DMS53 treated with DMSO at 0.1 percent for 48 hours (cell line): Measurements from ENCODE around the gene PLCB4.

ENCODE experiments used
- DNase-seq: peaks from one replicate; lab custom pipeline; 2025; ENCODE audit not compliant: unreplicated experiment; lab: John Stamatoyannopoulos, UW

PLCB4 gene

DNA sequence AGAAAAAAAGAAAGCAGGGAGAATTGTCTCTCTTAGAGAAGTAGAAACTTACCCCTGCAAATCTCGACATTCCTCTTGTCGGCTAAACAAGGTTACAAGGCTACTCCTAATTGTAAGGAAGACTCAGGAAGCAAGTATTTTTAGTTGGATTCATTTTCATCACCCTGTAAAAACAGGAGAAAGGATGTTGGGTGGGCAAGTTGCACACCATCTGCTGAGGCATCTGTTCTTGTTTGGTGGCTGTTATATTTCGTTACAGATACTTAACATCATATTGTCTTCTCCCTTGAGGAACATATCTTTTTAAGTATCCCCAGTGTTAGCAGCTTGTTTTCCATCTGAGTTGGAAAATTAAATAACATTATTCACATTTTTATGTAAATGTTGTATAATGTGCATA is 187.5 kb downstream of the PLCB4 start:
- DNase-seq = no peak

DNA sequence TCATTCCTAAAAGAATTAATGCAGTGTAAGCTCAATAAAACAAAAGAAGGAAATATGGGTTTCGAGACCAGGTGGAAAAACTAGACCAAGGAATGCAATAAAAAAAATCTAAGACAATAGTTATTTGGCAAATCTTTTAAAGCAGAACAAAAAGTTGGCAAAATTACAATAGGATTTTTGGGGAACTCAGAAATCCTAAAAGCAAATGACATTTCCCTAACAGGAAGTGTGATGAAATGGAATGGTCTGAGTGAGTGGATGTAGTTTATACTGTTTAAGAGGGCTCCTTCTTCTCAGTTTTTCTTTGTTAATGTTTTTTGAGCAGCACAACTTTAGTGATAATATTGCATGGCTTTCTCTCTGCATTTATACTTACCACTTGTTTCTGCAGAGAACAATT is 190.0 kb downstream of the PLCB4 start:
- DNase-seq = no peak

DNA sequence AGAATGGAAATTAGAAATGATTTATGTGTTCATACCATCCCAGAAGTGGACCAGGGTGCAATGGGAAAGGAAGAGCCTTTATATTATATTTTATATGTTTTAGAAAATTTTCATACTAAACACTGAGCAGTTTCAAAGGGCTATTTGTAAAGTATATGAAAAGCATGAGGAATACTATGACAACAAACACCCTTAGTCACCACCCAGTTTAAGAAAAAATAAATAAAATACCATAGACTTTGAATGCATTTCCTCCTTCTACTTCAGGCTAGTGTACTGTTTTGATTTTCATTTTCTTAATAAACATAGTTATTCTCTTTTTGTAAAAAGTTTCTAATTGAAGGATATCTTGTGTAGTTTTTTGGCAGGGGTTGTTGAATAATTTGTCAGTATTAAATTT is 191.1 kb downstream of the PLCB4 start:
- DNase-seq = no peak

DNA sequence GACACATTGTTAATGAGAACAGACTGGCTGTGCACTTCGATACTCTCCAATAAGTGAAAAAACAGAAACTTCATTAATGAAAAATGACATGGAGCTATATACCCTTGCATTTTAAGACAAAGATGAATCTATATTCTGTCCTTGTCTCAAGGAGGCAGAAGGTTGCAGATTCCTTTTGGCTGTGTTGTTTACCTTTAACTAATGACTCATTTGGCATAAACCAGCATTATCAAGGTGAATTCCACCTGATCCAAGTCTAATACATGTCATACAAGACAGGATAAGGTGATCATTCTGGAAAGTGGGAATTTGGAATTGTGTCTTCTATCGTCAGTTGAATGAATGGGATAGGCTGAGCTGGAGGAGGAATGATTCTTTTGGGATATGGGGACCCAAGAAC is 192.9 kb downstream of the PLCB4 start:
- no peak for DNase-seq

DNA sequence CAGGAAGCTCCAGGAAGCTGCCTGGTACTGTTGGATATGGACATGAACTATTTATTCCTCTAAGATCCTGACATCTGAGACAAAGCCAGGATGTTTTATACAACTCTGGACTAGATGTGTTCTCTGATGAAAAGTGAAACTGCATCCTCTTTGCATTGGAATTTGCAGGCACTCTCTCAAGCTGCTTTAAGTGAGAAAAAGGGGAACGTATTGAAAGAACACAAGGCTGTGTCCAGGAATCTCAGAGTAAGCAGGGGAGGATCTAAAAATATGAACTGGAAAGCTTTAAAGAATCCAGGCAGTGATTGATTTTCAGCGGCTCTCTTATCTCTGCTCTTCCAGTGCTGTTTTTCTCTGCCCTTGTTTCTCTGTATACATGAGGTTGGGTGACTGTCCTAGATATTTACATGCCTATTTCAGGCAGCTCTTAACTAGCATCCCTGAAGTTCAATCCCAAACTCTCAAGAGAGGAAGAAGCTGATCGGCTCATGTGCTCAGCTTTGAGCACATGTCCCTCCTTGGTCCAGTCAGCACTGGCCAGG is 193.8 kb downstream of the PLCB4 start:
- DNase-seq = no peak

- no peak for DNase-seq
Measured at GRCh38 chr20:9269280-9269971, 200.5 kb downstream of the PLCB4 start.

DNA sequence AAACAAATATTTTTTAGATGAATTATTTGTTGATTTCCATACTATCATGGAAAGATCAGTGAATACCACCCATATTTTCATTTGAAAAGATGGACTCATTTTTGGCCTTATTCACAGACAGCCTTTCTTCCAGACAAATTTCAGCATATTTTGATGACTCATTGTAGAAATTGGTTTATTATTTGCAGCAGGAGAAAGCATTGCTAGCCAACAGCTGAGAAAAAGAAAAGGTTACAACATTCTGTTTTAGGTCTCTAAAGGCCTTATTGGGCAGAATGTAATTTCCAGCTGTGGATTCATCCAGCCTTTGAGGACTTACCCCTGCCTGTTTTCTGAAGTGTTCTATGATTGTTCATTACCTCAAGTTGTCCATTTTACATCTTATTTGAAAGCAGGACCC is 201.9 kb downstream of the PLCB4 start:
- no peak for DNase-seq

DNA sequence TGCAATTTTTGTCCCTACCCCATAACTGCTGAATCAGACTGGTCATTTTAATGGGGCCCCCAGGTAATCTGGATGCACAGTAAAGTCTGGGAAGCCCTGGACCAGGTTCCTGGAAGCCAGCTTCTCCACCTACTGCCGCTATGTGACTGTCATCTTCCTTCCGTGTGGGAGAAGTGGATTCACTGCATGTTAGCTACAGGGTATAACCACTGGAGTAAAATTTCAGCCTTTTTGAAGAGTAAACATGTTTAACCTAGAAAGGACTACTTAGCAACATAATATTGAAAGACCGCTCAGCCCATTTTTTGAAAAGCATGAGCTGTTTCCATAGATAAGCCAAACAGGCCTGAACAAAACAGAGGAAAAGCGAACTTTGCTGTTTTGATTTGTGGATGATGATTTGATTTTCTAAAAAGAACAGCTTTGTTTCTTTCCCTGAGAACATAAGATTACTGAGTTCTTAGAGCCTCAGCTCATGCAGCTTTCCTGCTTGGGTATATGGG is 208.1 kb downstream of the PLCB4 start:
- DNase-seq = no peak

- DNase-seq = no peak
Measured at GRCh38 chr20:9279918-9280401, 211.1 kb downstream of the PLCB4 start.

DNA sequence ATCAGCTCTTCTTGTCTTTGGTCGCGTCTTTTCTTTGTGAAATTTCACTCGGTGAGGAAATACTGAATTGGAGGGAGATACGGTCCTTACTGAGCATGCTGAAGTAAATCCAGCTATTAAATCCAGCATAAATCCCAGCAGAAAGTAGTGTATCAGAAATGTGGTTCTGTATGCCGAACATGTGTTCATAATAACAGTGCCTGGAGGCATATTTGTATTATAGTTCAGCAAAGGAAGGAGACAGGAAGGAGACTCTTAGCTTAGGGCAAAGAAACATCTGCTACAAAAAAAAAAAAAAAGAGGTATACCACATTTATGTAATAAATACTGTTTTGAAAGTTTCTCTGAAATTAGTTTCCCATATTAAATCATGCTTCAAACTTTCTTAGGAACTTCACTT is 211.8 kb downstream of the PLCB4 start:
- DNase-seq = no peak

DNA sequence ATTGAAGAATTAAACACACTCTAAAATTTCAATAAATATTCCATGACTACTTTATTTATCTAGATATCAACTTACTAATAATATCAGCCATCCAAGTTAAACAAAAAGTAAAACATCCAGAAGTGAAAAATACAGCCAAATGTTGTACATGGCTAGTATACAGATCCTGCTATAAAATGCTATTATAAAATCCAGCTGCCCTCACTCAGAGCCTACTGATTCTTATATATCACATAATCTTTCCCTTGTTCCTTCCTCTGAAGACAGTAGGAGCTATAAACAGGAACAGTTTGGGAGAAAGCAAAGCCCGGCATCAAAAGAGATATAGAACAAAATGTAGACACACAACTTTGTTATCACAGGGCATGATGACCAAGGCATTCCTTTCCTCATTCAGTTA is 212.9 kb downstream of the PLCB4 start:
- no peak for DNase-seq

DNA sequence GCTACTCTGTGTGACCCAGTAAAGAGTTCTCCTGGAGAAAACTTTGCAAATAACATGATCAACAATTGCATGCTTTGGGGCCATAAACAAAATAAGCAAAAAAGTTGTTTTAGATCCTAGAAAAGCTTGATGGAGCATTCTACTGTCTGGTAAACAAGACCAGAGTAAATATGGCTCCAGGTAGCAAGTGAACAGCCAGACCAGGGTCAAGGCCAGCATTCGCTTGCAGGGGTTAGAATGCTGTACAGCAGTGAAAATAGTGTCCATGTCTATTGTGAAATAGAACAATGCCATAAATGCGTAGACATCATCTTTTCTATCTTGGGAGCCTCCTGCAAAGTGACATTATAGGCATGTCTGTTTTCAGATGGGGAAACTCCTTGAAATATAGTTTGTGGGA is 216.7 kb downstream of the PLCB4 start:
- DNase-seq = no peak

GRCh38 chr20:9286501-9287461 is 217.9 kb downstream of the PLCB4 start:
- no peak for DNase-seq

GRCh38 chr20:9287826-9288225 is 218.9 kb downstream of the PLCB4 start:
- no peak for DNase-seq

DNA sequence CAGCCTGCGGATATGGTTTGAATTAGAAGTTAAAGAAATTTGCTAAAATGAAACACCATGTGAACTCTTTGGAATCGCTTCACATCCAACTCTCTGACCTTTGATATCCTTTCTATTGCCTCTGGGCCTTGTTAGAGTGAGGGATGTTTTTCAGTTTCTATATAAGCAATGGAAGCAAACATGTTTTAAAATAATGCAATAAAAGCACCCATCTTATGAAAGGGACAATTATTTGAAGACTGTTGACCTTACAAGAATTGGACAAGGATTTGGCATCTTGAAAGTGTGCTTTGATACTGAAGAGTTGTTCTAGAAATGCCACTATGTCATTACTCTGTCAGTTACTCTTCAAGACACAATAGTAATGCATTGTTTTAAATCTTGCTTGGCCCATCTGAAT is 221.4 kb downstream of the PLCB4 start:
- DNase-seq = no peak

DNA sequence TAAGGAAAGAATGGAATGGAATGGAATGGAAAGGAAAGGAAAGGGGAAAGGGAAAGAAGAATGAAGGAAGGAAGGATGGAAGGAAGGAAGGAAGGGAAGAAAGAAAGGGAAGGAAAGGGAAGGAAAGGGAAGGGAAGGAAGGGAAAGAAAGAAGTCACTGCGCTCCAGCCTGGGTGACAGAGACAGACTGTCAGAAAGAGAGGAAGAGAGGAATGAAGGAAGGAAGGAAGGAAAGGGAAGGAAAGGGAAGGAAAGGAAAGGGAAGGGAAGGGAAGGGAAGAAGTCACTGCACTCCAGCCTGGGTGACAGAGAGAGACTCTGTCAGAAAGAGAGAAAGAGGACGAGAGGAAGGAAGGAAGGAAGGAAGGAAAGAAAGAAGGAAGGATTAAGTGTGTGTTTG is 224.3 kb downstream of the PLCB4 start:
- no peak for DNase-seq

DNA sequence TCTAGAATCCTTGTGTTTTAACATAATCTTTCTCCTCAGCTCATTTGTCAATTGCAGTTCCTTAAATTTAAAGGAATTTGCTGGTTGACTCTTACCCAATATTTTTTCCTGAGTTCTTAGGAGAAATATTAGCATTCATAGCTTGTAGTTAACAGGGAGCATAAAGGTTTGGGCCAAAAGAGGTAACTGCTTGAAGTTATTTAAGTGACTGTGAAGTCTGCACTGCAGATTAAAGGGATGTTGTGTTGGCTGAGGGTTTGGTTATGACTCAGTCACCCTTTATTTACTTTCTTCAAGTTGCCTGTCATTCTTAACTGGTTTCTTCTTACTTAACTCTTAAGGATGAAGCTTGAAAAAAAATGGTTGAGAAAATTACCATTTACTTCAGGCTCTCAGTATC is 225.2 kb downstream of the PLCB4 start:
- DNase-seq = no peak

DNA sequence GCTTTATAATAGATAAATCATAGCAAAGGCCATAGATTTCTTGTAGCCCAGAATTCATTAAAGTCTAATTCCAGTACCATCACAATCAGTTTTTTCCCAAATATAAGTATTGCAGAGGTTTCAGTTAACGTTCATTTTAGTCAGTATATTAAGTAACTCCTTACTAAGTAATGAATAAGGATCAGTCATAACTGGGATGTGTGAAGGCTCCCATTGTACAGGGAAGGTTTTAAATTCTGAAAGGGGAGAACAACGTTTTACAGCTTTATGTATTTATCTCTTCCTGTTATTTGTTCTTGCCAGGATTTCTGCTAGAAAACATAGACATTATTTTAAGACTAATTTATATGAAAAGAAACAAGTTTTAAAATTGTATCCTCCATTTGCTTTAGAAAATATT is 230.0 kb downstream of the PLCB4 start:
- DNase-seq = no peak

GRCh38 chr20:9300080-9300479 is 231.2 kb downstream of the PLCB4 start:
- DNase-seq = no peak

DNA sequence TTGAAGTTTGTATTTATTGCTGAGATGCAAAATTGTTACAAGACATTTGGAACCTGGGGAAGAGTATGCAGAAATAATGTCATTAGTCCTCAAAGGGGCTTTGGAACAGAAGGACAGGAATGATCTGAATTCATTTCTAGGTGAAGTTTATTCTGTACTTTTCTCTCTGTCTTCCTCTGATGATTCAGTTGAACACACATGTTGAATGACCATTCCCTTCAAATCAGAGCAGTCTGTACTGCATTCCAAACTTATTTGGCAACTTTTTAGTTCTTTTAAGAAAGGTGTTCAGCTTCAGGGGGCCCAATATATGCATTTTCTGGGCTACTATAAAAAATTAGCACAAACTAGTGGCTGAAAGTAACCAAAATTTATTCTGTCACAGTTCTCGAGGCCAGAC is 231.6 kb downstream of the PLCB4 start:
- DNase-seq = no peak

DNA sequence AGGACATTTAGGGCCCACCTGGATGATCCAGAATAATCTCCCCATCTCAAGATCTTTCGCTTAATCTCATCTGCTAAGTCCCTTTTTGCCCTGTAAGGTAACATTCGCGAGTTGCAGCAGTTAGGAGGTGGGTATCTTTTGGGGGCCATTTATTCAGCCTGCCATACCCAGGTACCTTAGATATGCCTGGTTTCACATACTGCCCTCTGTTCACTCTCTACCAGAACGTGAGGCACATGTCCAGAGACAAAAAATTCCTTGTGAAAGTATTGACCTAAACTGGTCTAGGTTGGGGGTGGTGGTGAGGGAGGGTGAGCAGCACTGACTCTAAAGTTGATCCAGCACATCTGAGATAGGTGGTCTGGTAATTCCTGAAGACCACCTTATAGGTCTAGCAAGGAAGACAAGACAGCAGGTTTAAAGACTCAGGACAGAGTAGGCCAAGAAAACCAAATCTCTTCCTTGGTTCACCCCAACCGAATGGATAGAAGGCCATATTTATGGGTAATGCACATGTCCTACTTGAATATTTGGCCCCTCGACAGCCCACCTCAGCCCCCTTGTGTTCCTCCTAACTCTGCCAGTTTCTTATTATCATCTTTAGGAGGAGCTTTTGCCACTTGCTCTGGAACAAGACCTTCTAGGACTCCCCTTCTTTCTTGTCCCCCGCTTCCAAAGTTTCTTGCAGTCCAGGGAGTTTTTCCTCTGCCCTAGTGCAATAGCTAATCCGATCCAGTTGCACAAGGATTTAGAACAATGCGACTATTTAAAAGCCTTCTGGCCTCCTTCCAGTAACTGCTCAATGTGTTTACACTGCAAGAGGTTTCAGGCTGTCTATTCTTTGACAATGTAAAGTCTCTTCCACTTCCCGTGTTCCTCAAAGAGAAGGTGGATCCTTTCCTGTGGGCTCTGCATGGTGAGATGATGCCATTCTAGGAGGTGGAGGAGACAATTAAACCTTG is 232.5 kb downstream of the PLCB4 start:
- peak; percentile 82 for DNase-seq
